Dendritic cell treated with granulocyte-macrophage colony-stimulating factor and Interleukin-4, amounts not matched to agents 40 ng/mL and 50 ng/mL, for 4 days (primary cell): ENCODE results near the gene MYNN.
A peak's percentile ranks its signal among the peaks of the same experiment; 100 is the strongest.

Experiments
- H3K27ac Mint-ChIP-seq: one replicate; pipeline ENCODE4 v1.8.0; 2022; ENCODE audit warnings: mild to moderate bottlenecking, mixed read lengths
- H3K27me3 Mint-ChIP-seq: one replicate; pipeline ENCODE4 v1.8.0; 2022; ENCODE audit warnings: mild to moderate bottlenecking, mixed read lengths
- H3K36me3 Mint-ChIP-seq: one replicate; pipeline ENCODE4 v1.8.0; 2022; ENCODE audit warnings: low read depth, mixed read lengths
- H3K4me1 Mint-ChIP-seq: one replicate; pipeline ENCODE4 v1.8.0; 2022; ENCODE audit warnings: low read depth, mixed read lengths
- H3K4me3 Mint-ChIP-seq: one replicate; pipeline ENCODE4 v1.8.0; 2022; ENCODE audit warnings: mild to moderate bottlenecking, moderate library complexity, mixed read lengths
- H3K9me3 Mint-ChIP-seq: one replicate; pipeline ENCODE4 v1.8.0; 2022; ENCODE audit warnings: mixed read lengths
- intact Hi-C: fragments of 100-400 bp; cut with micrococcal nuclease; formaldehyde crosslinking; loops from one replicate; pipeline ENCODE4 v1.15.0; 2022

The MYNN gene

GRCh38 chr3:169822983-169823382 is 49.8 kb downstream of the MYNN start:
- Mint-ChIP-seq H3K27me3 (peaks cover 3% of the 10 kb centered on the region), H3K4me3 (no peak overlapping the region), H3K4me1 (peaks cover 6% of the 10 kb centered on the region), H3K9me3 (no peaks in the 10 kb centered on the region), H3K36me3 (no peaks in the 10 kb centered on the region), H3K27ac (no peak overlapping the region)
- intact Hi-C loops = no loop called here

DNA sequence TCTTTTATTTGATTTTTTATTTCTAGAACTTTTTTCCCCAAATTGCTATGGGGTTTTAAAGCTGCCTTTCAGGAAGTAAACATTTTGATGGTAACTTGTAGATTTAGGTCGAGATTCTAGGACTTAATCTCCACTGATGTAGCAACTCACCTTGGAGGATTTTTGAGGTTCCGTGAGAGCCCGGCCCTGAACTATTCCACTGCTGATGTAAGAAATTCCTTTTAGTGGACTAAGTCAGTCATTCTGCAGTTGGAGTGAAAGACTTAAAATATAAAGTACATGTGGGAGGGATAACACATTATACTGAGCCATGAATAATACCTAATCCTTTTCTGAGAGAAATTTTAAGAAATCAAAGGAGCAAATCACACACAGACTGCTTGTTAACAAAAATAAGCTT is 52.1 kb downstream of the MYNN start:
- Mint-ChIP-seq H3K4me1 (no peaks in the 10 kb centered on the region), H3K36me3 (no peaks in the 10 kb centered on the region), H3K27ac (no peak overlapping the region), H3K9me3 (no peaks in the 10 kb centered on the region), H3K27me3 (peaks cover 3% of the 10 kb centered on the region), H3K4me3 (no peak overlapping the region)
- intact Hi-C loops = no loop called here

GRCh38 chr3:169827712-169828111 is 54.5 kb downstream of the MYNN start:
- Mint-ChIP-seq H3K27me3 (no peaks in the 10 kb centered on the region), H3K27ac (no peak overlapping the region), H3K9me3 (no peaks in the 10 kb centered on the region), H3K4me3 (no peak overlapping the region), H3K4me1 (no peaks in the 10 kb centered on the region), H3K36me3 (no peaks in the 10 kb centered on the region)
- intact Hi-C loops = no loop called here

DNA sequence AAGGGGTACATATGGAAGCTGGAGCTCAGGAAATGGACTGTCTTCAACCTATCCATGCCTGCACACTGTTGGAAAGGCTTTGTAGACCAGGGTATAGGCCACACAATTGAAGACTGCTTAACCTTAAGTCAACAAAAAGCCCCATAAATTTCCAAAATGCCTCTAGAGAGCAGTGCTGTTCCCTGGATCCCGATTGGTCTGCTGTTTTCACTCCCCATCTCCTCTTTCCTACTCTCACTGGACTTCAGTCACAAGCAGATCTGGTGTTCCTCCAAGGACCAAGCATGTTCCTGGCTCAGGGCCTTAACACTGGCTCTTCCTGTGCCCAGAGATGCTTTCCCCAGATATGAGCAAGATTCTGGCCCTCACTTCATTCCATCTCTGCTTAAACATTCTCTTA is 62.3 kb downstream of the MYNN start:
- Mint-ChIP-seq H3K4me3 (no peak overlapping the region), H3K9me3 (no peaks in the 10 kb centered on the region), H3K27me3 (no peaks in the 10 kb centered on the region), H3K4me1 (peaks cover 17% of the 10 kb centered on the region), H3K27ac (peak overlapping the region; percentile 72), H3K36me3 (no peaks in the 10 kb centered on the region)
- intact Hi-C loops = no loop called here

GRCh38 chr3:169836078-169836941 is 63.1 kb downstream of the MYNN start:
- H3K27me3 Mint-ChIP-seq = no peaks in the 10 kb centered on the region
- H3K4me3 Mint-ChIP-seq = no peak overlapping the region
- intact Hi-C loops = no loop called here
- H3K36me3 Mint-ChIP-seq = no peaks in the 10 kb centered on the region
- H3K4me1 Mint-ChIP-seq = peaks cover 17% of the 10 kb centered on the region
- H3K9me3 Mint-ChIP-seq = no peaks in the 10 kb centered on the region
- H3K27ac Mint-ChIP-seq = peak overlapping the region; percentile 72

DNA sequence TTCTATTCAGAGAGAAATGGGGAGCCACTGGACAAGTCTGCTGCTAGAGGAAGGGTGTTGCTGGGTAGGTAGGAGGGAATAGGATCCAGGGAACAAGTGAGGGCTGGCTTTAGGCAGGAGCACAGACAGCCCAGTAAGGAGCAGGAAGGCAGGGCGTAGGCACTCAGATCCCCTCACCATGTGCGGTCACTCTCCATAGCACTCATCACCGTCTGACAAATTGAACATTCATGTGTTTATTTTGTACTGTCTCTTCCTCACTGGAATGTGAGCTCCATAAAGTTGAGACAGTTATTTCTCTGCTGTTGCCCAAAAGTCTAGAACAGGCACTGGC is 63.7 kb downstream of the MYNN start:
- H3K36me3 Mint-ChIP-seq = no peaks in the 10 kb centered on the region

DNA sequence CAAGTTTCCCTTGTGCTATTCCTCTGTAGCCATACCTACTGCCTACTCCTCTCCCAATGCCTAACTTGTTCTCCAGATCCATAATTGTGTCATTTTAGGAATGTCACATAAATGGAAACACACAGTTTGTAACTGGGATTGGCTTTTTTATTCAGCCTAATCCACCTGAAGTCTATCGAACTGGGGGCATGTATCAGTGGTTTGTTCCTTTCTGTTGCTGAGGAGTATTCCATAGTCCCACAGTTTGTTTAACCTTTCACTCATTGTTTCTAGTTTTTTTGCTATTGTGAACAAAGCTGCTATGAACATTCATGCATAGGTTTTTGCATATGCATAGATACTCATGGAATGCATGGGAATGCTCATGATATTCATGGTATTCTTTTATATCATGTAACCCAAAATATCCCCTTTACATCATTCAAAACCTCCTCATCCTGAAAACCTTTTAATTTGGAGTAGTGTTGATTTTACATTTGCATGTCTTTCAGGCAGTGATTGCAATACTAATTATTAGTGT is 65.4 kb downstream of the MYNN start:
- H3K27ac Mint-ChIP-seq = no peak overlapping the region
- peaks cover 24% of the 10 kb centered on the region for H3K4me1 Mint-ChIP-seq
- no peaks in the 10 kb centered on the region for H3K27me3 Mint-ChIP-seq
- no peaks in the 10 kb centered on the region for H3K36me3 Mint-ChIP-seq
- intact Hi-C loops = no loop called here
- no peaks in the 10 kb centered on the region for H3K9me3 Mint-ChIP-seq
- no peak overlapping the region for H3K4me3 Mint-ChIP-seq

More for the DNA sequence above, 63.7 kb downstream of the MYNN start:
- peak overlapping the region; percentile 72 for H3K27ac Mint-ChIP-seq
- H3K4me1 Mint-ChIP-seq = peaks cover 17% of the 10 kb centered on the region
- no peak overlapping the region for H3K4me3 Mint-ChIP-seq
- H3K9me3 Mint-ChIP-seq = no peaks in the 10 kb centered on the region
- intact Hi-C loops = no loop called here
- no peaks in the 10 kb centered on the region for H3K27me3 Mint-ChIP-seq
